K562 (cell line): Measurements from ENCODE around the gene CSTF1.

Experiments used
- CCNT2 ChIP-seq: IDR thresholded peaks from 2 replicates; pipeline ENCODE4 v1.6.1; 2011; ENCODE audit warnings: borderline replicate concordance, low read depth, mild to moderate bottlenecking, moderate library complexity, mixed read lengths, low read length; ENCODE audit not compliant: insufficient read length; ENCODE audit errors: extremely low read depth
- MEF2A ChIP-seq: IDR thresholded peaks from 2 replicates; pipeline ENCODE4 v1.6.1; 2011; ENCODE audit warnings: low read depth, mild to moderate bottlenecking, low read length, moderate library complexity; ENCODE audit not compliant: control insufficient read depth
- TF ChIP-seq, protein P1 (sequence below): fragments of 450-650 bp; IDR thresholded peaks from 2 replicates; pipeline ENCODE4 v1.6.1; 2017; ENCODE audit warnings: mild to moderate bottlenecking, moderate library complexity

DNA sequence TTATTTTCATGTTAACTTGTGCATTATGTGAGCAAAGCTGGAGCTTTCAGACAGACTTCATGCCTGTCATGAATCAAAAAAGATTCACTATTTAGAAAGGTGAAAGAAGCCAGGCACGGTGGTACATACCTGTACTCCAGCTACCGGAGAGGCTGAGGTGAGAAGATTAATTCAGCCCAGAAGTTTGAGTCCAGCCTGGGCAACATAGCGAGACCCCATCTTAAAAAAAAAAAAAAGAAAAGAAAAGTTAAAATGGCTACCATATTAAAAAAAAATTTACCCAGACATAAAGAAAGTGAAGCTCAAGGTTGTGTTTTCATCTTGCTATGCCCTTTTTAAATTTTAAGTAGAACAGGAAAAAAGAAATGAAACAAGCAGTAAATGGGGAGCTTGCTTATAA lies 20.5 kb downstream of the CSTF1 start:
- TF ChIP-seq, protein P1, sequence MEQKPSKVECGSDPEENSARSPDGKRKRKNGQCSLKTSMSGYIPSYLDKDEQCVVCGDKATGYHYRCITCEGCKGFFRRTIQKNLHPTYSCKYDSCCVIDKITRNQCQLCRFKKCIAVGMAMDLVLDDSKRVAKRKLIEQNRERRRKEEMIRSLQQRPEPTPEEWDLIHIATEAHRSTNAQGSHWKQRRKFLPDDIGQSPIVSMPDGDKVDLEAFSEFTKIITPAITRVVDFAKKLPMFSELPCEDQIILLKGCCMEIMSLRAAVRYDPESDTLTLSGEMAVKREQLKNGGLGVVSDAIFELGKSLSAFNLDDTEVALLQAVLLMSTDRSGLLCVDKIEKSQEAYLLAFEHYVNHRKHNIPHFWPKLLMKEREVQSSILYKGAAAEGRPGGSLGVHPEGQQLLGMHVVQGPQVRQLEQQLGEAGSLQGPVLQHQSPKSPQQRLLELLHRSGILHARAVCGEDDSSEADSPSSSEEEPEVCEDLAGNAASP, result no peak
- TF ChIP-seq MEF2A, result no peak
- no peak for TF ChIP-seq CCNT2
